Suppressor macrophage treated with lipopolysaccharide for 1 hour (primary cell): Measurements from ENCODE around the gene PARN.
A peak's percentile ranks its signal among the peaks of the same experiment; 100 is the strongest.
"Not testable (repeated sequence)": the region's sequence is repeated elsewhere in the genome, so short reads cannot be mapped to it uniquely, and the experiment has no call there.

Source experiments
- DNase-seq, 3 donors: peaks; one replicate each; pipeline ENCODE4 v3.0.0-alpha.2; 2020 to 2022

Gene PARN

GRCh38 chr16:14460726-14461125 is 169.3 kb downstream of the PARN start:
- no peak for DNase-seq

- no peak for DNase-seq
These were observed 171.5 kb downstream of the PARN start for GRCh38 chr16:14458576-14458975.

- no peak for DNase-seq
These were observed 173.1 kb downstream of the PARN start for GRCh38 chr16:14456793-14457481.

- DNase-seq: no peak
These were observed 174.5 kb downstream of the PARN start for GRCh38 chr16:14455573-14455972.

GRCh38 chr16:14454391-14454790 is 175.7 kb downstream of the PARN start:
- DNase-seq: no peak

GRCh38 chr16:14452066-14452465 is 178.0 kb downstream of the PARN start:
- no peak for DNase-seq

- DNase-seq: no peak
These were observed 179.2 kb downstream of the PARN start for GRCh38 chr16:14450846-14451245.

GRCh38 chr16:14449790-14450480 is 180.1 kb downstream of the PARN start:
- DNase-seq: no peak

- no peak for DNase-seq
These were observed 180.7 kb downstream of the PARN start for GRCh38 chr16:14449334-14449733.

- DNase-seq: peak; percentile 43 to 64 (median 52)
These were observed 181.2 kb downstream of the PARN start for GRCh38 chr16:14448879-14449278.

- no peak for DNase-seq
These were observed 182.3 kb downstream of the PARN start for GRCh38 chr16:14447783-14448182.

GRCh38 chr16:14446796-14447195 is 183.3 kb downstream of the PARN start:
- no peak for DNase-seq

- no peak for DNase-seq
These were observed 183.9 kb downstream of the PARN start for GRCh38 chr16:14445937-14446715.

GRCh38 chr16:14444979-14445810 is 184.9 kb downstream of the PARN start:
- no peak for DNase-seq

GRCh38 chr16:14441533-14441932 is 188.5 kb downstream of the PARN start:
- peak in 1 of 3 donors; percentile 15 for DNase-seq

- peak in 1 of 3 donors; percentile 13 for DNase-seq
These were observed 191.8 kb downstream of the PARN start for GRCh38 chr16:14438256-14438655.

- no peak for DNase-seq
These were observed 192.6 kb downstream of the PARN start for GRCh38 chr16:14437426-14437825.

GRCh38 chr16:14436401-14436955 is 193.6 kb downstream of the PARN start:
- no peak for DNase-seq

- no peak for DNase-seq
These were observed 195.2 kb downstream of the PARN start for GRCh38 chr16:14434860-14435259.

GRCh38 chr16:14428971-14429637 is 201.0 kb downstream of the PARN start:
- not testable (repeated sequence) for DNase-seq

- no peak for DNase-seq
These were observed 202.0 kb downstream of the PARN start for GRCh38 chr16:14428043-14428442.
